SK-N-MC (cell line): ENCODE data around the gene ZNF638.

Experiments used
- DNase-seq: peaks from one replicate; pipeline ENCODE4 v3.0.0-alpha.2; 2011; ENCODE audit warnings: low read depth, low spot score
- H3K27ac ChIP-seq: fragments of 200-600 bp; sonication (generic); 2 replicates; pipeline ENCODE4 v1.5.1; 2016; ENCODE audit warnings: mixed run types
- H3K36me3 ChIP-seq: fragments of 200-600 bp; sonication (generic); 2 replicates; pipeline ENCODE4 v1.6.1; 2017; ENCODE audit warnings: antibody characterized with exemption, low read length, mixed read lengths; ENCODE audit not compliant: insufficient read depth
- H3K4me3 ChIP-seq: fragments of 200-600 bp; sonication (generic); 2 replicates; pipeline ENCODE4 v1.5.1; 2016
- H3K9ac ChIP-seq: fragments of 200-600 bp; sonication (generic); 2 replicates; pipeline ENCODE4 v1.8.0; 2017; ENCODE audit warnings: mixed run types, mixed read lengths; ENCODE audit not compliant: insufficient read length
- H3K9me3 ChIP-seq: fragments of 200-600 bp; sonication (generic); 2 replicates; pipeline ENCODE4 v1.6.1; 2017; ENCODE audit warnings: low read depth, mild to moderate bottlenecking, antibody characterized with exemption, low read length, moderate library complexity, mixed read lengths
- EZH2 ChIP-seq: fragments of 200-600 bp; sonication (generic); IDR thresholded peaks from one replicate; pipeline ENCODE4 v1.6.1; 2017; ENCODE audit warnings: antibody characterized with exemption
- FOXP2 ChIP-seq: optimal IDR thresholded peaks from 2 replicates; pipeline ENCODE3; 2011; ENCODE audit warnings: mild to moderate bottlenecking, moderate library complexity; ENCODE audit not compliant: insufficient read depth; ENCODE audit errors: extremely low read length, control extremely low read depth
- POLR2AphosphoS5 ChIP-seq: IDR thresholded peaks from 2 replicates; pipeline ENCODE4 v1.6.1; 2012; ENCODE audit warnings: mild to moderate bottlenecking, low read depth, low read length, borderline replicate concordance

ZNF638 gene

GRCh38 chr2:71465961-71466300 is 134.3 kb downstream of the ZNF638 start:
- DNase-seq: no peak
- TF ChIP-seq FOXP2 (no peak), EZH2 (peak; percentile 29), POLR2AphosphoS5 (no peak)
- Histone ChIP-seq H3K4me3 (peak overlapping the region; percentile 82), H3K27ac (no peak overlapping the region), H3K9me3 (no peaks in the 10 kb centered on the region), H3K9ac (no peak overlapping the region), H3K36me3 (no peaks in the 10 kb centered on the region)

- H3K9ac ChIP-seq: no peak overlapping the region
- no peaks in the 10 kb centered on the region for H3K9me3 ChIP-seq
- DNase-seq: no peak
- no peak overlapping the region for H3K27ac ChIP-seq
- TF ChIP-seq EZH2: peak; percentile 75
- no peak for TF ChIP-seq FOXP2
- no peaks in the 10 kb centered on the region for H3K36me3 ChIP-seq
- H3K4me3 ChIP-seq: peak overlapping the region; percentile 82
These were observed 135.0 kb downstream of the ZNF638 start for GRCh38 chr2:71466301-71467179.

DNA sequence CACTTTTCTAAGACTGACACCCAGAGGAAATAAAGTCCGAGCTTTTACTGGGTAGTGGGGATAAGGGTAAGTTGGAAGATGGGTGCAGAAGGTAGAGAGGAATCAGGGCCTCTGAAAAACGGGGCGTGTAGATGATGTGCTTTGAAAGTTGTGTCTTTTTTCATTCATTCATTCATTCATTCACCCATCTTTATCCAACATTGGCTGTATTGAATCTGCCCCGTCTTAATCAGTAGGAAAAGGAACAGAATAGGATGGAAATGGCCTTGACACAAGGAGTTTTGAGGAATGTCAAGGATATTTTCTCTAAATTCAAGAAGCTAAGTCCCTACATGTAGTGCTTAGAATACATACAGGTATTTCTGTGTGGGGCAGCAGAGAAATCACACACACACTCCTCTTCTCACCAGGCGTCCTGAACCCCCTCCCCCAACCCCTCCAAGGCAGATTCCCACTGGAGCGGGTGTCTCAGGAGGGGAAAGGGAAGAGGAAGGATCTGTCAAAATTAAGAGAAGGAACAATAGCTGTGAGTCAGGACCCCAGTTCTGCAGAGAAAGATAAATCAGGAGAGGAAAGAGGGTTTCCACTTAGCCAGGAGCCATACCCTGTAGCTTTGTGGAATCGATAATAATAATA is 135.7 kb downstream of the ZNF638 start:
- H3K36me3 ChIP-seq: no peaks in the 10 kb centered on the region
- no peak overlapping the region for H3K9ac ChIP-seq
- no peak for TF ChIP-seq POLR2AphosphoS5
- TF ChIP-seq EZH2: no peak
- no peak for DNase-seq
- no peak overlapping the region for H3K27ac ChIP-seq
- no peaks in the 10 kb centered on the region for H3K9me3 ChIP-seq
- peak overlapping the region; percentile 82 for H3K4me3 ChIP-seq

DNA sequence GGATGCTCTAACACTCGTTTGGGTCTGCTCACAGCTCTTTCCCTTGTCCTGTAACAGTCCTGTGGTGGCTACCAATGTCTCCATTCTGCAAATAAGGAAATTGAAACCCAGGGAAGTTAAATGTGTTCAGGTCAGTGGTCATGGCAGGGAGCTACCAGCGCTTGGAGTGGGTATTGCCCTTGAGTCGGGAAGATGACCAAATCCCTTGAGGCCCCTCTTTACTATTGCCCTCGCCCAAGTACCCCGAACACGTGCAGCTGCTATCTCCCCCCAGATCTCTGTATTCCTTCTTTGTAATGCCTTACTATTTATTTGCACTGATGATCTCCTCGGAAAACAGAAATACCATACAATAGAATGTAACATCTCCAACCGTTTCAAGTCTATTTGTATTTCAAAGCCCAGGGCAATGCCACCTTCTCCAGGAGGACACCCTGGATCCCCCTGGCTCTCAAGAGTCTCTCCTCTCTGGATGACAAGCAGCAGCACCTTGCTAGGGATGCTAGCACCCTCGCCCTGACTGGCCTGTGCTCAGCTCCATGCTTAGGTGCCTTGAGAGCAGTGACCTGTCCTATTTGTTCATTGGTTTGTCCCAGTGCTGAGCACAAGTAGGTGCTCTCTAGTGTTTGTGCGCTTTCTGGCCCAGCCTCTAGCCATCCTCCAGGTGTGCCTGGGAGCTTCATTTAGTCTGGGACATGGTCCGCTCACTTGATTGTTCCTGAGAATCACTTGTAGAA is 136.9 kb downstream of the ZNF638 start:
- TF ChIP-seq POLR2AphosphoS5: no peak
- no peak for TF ChIP-seq EZH2
- TF ChIP-seq FOXP2: no peak
- H3K27ac ChIP-seq: no peak overlapping the region
- DNase-seq: no peak
- no peak overlapping the region for H3K4me3 ChIP-seq
- H3K36me3 ChIP-seq: no peaks in the 10 kb centered on the region
- no peaks in the 10 kb centered on the region for H3K9me3 ChIP-seq
- H3K9ac ChIP-seq: no peak overlapping the region

DNA sequence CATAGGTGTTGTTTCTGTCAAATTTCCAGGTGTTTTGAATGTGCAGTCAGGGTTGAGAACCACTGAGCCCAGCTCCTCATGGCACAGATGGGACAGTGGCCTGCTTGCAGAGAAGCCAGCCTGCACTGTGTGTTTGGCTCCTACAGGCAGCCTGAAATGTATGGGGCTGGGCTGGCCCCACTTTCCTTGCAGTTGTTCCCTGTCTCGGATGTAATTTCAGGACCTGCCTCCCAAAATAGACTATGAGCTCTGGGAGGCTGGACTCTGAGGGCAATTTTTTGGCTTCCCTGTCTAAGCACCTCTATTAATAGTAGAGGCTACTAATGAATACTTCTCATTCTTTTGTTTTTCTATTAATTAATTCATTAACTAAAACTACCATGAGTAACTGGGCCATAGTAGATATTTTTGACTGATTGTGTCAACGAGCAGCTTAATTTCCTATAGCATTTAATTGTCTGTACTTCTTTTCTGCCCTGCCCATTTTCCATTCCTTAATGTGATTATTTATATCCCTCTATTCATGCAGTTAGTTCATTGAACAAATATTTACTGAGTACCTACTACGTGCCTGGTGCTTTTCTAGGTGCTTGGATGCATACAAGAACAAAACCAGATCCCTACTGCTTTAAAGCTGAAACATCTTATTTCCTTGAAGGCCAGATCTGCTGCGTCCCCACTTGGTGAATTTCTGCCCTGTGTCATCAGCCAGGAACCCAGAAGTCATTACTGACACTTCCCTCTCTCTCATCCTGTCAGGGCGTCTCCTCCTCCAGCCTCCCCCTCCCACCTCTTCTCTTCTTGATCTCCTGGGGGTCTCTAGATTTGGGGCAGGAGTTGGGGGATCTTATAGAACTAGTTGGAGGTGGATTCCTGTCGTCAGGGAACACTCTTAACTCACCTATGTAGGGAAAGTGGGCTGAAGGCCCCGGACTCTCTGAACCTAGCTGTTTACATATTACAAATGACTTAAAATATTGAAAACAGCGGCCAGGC is 138.1 kb downstream of the ZNF638 start:
- no peak overlapping the region for H3K9ac ChIP-seq
- no peaks in the 10 kb centered on the region for H3K36me3 ChIP-seq
- TF ChIP-seq POLR2AphosphoS5 (no peak), FOXP2 (no peak), EZH2 (no peak)
- H3K9me3 ChIP-seq: no peaks in the 10 kb centered on the region
- DNase-seq: no peak
- no peak overlapping the region for H3K27ac ChIP-seq
- no peak overlapping the region for H3K4me3 ChIP-seq

- Histone ChIP-seq H3K4me3 (no peak overlapping the region), H3K9ac (no peak overlapping the region), H3K36me3 (no peaks in the 10 kb centered on the region), H3K9me3 (no peaks in the 10 kb centered on the region), H3K27ac (no peak overlapping the region)
- no peak for TF ChIP-seq EZH2
- TF ChIP-seq FOXP2: no peak
- TF ChIP-seq POLR2AphosphoS5: no peak
- no peak for DNase-seq
These were observed 139.7 kb downstream of the ZNF638 start for GRCh38 chr2:71471276-71471675.

- Histone ChIP-seq H3K4me3 (no peak overlapping the region), H3K27ac (no peak overlapping the region), H3K9me3 (no peaks in the 10 kb centered on the region), H3K36me3 (no peaks in the 10 kb centered on the region), H3K9ac (no peak overlapping the region)
- no peak for TF ChIP-seq FOXP2
- no peak for TF ChIP-seq POLR2AphosphoS5
- TF ChIP-seq EZH2: no peak
- no peak for DNase-seq
These were observed 140.4 kb downstream of the ZNF638 start for GRCh38 chr2:71472019-71472418.

DNA sequence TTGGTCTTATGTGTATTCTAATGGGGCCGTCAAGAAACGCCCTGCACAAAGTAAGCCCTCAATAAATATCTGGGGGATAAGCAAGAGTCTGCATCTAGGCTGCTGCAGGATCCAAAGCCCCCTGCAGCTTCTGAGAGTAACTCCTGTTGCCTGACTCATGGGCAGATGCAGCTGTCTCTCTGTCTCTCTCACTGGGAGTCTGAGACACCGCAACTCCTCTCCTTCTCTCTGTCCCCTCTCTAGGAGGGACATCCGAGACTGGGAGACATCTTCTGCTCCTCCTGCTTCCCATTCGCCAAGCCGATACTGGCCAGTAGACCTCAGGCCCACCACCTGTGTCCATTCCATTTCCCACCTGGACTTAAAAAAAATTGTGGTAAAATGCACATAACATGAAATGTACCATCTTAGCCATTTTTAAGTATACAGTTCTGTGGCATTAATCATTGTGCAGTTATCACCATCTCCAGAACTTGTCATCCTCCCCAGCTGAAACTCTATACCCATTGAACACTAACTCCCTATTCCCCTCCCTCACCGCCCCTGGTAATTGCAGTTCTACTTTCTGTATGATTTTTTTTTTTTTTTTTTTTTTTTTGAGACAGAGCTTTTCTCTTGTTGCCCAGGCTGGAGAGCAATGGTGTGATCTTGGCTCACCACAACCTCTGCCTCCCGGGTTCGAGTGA is 141.9 kb downstream of the ZNF638 start:
- Histone ChIP-seq H3K9ac (no peak overlapping the region), H3K4me3 (no peak overlapping the region), H3K9me3 (no peaks in the 10 kb centered on the region), H3K36me3 (no peaks in the 10 kb centered on the region), H3K27ac (no peak overlapping the region)
- DNase-seq: no peak
- TF ChIP-seq POLR2AphosphoS5 (no peak), EZH2 (no peak), FOXP2 (no peak)
